GM12865 (cell line): ENCODE data around the gene EXOC4.

Experiments
- DNase-seq: peaks from one replicate; pipeline ENCODE4 v3.0.0; 2010; ENCODE audit warnings: low read depth
- H3K4me3 ChIP-seq: 2 replicates; pipeline ENCODE4 v1.5.1; 2011; ENCODE audit warnings: mild to moderate bottlenecking, low read depth, low read length, control low read depth
- CTCF ChIP-seq: IDR thresholded peaks from 2 replicates; pipeline ENCODE4 v1.5.1; 2011; ENCODE audit warnings: low read length, control low read depth, low read depth, inconsistent platforms; ENCODE audit not compliant: insufficient read depth; ENCODE audit errors: missing control alignments

The EXOC4 gene

GRCh38 chr7:133568544-133568943, 315.7 kb downstream of the EXOC4 start:
- DNase-seq: no peak
- TF ChIP-seq CTCF: no peak
- no peak overlapping the region for H3K4me3 ChIP-seq

DNA sequence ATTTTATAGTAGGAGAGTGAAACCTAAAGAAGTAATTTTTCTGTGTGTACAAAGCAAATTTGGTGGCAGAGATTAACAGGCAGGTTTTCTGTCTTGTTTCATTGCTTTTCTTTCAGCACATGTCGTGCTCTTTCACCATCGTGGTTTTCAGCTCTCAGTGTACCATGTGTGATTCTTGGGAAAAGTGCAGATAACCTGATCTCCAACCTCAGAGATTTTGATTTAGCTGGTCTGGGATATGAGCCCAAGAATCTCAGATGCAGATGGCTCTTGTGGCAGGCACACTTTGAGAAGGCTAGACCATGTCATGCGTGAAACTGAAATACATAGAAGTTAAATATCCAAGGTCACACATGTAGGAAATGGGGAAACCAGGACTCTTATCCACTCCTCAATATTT, 317.4 kb downstream of the EXOC4 start:
- no peak for DNase-seq
- TF ChIP-seq CTCF: no peak

DNA sequence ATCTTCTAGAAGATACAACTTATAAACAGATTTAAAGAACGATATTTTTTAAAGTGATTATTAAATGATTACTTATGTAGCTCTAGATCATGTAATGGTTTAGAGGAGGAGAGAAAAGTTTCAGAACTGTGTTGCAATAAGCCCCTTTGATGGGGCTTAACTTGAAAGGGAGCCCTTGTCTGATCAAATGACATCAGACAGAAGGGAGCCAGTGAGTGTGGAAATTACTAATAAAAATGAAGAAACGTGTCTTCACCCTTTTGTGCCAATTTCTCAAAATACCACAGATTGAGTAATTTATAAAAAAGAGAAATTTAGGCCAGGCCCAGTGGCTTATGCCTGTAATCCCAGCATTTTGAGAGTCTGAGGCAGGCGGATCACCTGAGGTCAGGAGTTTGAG, 318.2 kb downstream of the EXOC4 start:
- no peak for TF ChIP-seq CTCF
- no peak for DNase-seq
- H3K4me3 ChIP-seq: no peak overlapping the region

More for the DNA sequence above, 317.4 kb downstream of the EXOC4 start:
- H3K4me3 ChIP-seq: no peak overlapping the region

DNA sequence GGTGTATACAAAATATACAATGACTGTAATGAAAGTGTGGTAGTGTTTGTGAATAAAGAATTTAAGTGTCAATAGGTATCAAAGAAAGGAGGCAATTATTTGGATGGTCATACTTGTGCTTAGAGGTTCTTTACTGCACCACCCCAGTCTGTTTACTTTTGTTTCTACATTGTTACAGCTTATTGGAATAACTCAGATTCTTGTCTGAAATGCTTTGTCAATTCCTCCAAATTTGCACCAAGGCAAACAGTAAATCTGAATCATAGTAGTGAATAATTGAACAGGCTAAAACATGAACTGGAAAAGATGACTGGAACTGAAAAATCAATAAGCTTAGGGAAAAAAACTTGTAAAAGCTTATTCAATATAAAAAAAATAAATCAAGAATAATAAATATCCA, 319.2 kb downstream of the EXOC4 start:
- TF ChIP-seq CTCF: no peak
- no peak overlapping the region for H3K4me3 ChIP-seq
- DNase-seq: no peak

GRCh38 chr7:133572843-133573242, 320.0 kb downstream of the EXOC4 start:
- TF ChIP-seq CTCF: no peak
- no peak overlapping the region for H3K4me3 ChIP-seq
- no peak for DNase-seq

DNA sequence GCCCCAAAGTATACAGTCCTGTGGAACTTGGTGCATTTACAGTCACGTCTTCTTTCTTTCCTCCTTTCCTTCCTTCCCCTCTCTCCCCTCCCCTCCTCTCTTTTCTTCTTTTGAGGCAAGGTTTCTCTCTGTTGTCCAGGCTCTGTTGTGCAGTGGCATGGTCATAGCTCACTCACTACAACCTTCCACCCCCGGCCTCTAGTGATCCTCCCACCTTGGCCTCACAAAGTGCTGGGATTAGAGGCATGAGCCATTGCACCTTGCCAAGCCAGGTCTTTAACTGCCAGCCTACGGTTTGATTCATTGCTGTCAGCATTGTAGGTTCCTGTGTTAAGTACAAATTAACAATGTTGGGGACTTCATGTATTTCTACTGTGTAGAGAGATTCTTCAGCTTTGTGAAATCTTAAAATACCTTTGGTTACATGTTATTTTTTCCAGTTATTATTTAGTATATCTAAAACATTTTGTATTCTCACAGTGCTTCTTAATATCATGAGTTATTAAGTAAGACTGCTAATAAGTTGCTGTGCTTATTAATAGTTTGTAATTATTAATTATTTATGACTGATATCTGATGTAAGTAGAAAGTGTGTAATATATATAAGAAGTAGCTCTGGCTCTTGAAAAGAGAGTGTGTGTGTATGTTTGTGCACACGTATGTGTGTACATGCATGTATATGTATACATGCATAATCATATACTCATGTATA, 320.8 kb downstream of the EXOC4 start:
- DNase-seq: no peak
- no peak overlapping the region for H3K4me3 ChIP-seq
- no peak for TF ChIP-seq CTCF
